ENCODE measurements around the gene ICAM5. TPM values are rescaled to one million over a fixed set of nuclear protein-coding genes. Genes with fewer than 3 reads are reported as not detected.

Gene ICAM5
- total RNA-seq, 1 experiment from 2014 or later, result 8.0 TPM

DNA sequence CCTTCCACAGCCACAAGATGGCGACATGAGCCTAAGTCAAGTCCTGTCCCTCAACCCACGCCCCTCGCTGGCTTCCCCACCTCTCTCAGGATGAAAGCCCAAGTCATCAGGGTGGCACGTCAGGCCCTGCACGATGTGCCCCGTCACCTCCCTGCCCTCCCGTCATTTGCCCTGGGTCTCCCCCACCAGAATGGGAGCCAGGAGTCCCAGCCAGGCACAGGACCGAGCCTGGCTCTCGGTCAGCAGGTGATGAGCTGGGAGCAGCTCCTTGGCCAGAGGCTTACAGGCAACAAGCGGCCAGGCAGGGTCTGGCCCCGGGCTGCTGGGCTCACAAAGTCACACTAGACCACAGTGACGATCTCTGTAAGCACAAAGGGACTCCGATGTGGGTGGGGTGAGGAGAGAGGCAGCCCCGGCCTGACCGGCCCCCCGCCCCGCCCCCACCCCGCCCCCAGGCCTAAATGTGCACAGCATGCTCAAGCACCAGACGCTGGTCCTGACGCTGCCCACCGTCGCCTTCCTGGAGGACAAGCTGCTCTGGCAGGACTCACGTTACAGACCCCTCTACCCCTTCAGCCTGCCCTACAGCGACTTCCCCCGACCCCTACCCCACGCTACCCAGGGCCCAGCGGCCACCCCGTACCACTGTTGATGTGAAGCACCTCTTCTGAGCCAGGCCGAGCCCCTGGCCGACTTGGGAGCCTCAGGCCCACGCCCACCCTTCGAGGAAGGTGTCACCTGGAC, 30.4 kb upstream of the ICAM5 start:
- ChIA-PET POLR2A (interaction anchor here (0.6 to 1.3 kb wide), 6 partner anchors 10 to 151 kb away, joined by 3 to 12 read pairs (median 5); partner anchors contain the start of gene ICAM1), CTCF (interaction anchor here (0.5 to 6.1 kb wide), 70 partner anchors 9 to 523 kb away, joined by 3 to 149 read pairs (median 5); partner anchors contain the start of genes CDC37, FDX2, ICAM1 and ICAM4)
- ATAC-seq, result peak; percentile 91
- Mint-ChIP-seq H3K27ac (no peak overlapping the region), H3K4me3 (no peak overlapping the region), H3K9me3 (no peaks in the 10 kb centered on the region), H3K4me1 (no peaks in the 10 kb centered on the region), H3K36me3 (peaks cover 30% of the 10 kb centered on the region), H3K27me3 (ENCODE audit: low read depth) (peaks cover 3% of the 10 kb centered on the region; the same call in 1 of the 2 replicates)
- TF ChIP-seq, protein P1, sequence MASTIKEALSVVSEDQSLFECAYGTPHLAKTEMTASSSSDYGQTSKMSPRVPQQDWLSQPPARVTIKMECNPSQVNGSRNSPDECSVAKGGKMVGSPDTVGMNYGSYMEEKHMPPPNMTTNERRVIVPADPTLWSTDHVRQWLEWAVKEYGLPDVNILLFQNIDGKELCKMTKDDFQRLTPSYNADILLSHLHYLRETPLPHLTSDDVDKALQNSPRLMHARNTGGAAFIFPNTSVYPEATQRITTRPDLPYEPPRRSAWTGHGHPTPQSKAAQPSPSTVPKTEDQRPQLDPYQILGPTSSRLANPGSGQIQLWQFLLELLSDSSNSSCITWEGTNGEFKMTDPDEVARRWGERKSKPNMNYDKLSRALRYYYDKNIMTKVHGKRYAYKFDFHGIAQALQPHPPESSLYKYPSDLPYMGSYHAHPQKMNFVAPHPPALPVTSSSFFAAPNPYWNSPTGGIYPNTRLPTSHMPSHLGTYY (CRISPR knock-in tag; IDR thresholded peaks at IDR 0.05), result no peak
- TF ChIP-seq CTCF (IDR thresholded peaks at IDR 0.05) (peak; percentile 52), ATF1 (CRISPR knock-in tag; IDR thresholded peaks at IDR 0.05) (no peak)
- TF ChIP-seq, protein P2, sequence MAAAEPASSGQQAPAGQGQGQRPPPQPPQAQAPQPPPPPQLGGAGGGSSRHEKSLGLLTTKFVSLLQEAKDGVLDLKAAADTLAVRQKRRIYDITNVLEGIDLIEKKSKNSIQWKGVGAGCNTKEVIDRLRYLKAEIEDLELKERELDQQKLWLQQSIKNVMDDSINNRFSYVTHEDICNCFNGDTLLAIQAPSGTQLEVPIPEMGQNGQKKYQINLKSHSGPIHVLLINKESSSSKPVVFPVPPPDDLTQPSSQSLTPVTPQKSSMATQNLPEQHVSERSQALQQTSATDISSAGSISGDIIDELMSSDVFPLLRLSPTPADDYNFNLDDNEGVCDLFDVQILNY (CRISPR knock-in tag; IDR thresholded peaks at IDR 0.05), result no peak
- DNase-seq (ENCODE audit: low spot score), result peak; percentile 96

DNA sequence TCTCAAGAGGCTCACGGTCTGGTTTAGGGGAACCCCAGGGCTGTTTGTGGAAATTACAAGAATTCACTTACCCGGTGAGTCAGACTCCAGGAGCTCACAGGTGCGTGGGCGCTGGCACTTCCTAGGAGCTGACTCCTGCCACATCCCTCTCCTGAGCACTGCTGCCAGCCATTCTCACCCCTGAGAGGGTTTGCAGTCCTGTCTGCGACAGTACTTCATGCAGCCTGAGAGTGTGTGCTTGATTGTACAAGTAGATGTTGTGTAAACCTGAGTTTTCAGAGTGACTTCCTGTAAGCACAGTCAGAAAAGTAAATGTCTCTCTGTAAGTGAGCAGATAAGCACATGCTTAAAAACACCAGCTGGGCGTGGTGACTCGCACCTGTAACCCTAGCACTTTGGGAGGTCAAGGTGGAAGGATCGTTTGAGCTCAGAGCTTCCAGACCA, 29.6 kb upstream of the ICAM5 start:
- no peak for DNase-seq (ENCODE audit: low spot score)
- CTCF ChIA-PET, result interaction anchor here (0.6 to 6.1 kb wide), 22 partner anchors 8 to 523 kb away, joined by 3 to 149 read pairs (median 12); partner anchors contain the start of genes FDX2, ICAM1, ICAM4 and ICAM5
- POLR2A ChIA-PET, result interaction anchor here (1.1 kb wide), 1 partner anchor 130 kb away, joined by 5 read pairs; no protein-coding TSS in a partner anchor
- no peak for ATAC-seq
- no peak overlapping the region for H3K27ac Mint-ChIP-seq
- no peaks in the 10 kb centered on the region for H3K9me3 Mint-ChIP-seq
- H3K4me3 Mint-ChIP-seq, result no peak overlapping the region
- H3K4me1 Mint-ChIP-seq, result no peaks in the 10 kb centered on the region
- H3K27me3 Mint-ChIP-seq (ENCODE audit: low read depth), result peaks cover 3% of the 10 kb centered on the region; the same call in 1 of the 2 replicates
- H3K36me3 Mint-ChIP-seq, result peaks cover 22% of the 10 kb centered on the region
- no peak for TF ChIP-seq NFYB (CRISPR knock-in tag; conservative IDR thresholded peaks at IDR 0.05; ENCODE audit: low read depth)

GRCh38 chr19:10262771-10263170, 27.0 kb upstream of the ICAM5 start:
- TF ChIP-seq CBFB (CRISPR knock-in tag; IDR thresholded peaks at IDR 0.05; ENCODE audit: low read depth) (no peak), OVOL2 (CRISPR knock-in tag; IDR thresholded peaks at IDR 0.05; ENCODE audit: borderline replicate concordance) (no peak), TCF7 (CRISPR knock-in tag; IDR thresholded peaks at IDR 0.05; ENCODE audit: low read depth) (no peak), ZNF138 (CRISPR knock-in tag; conservative IDR thresholded peaks at IDR 0.05) (no peak), MAX (CRISPR knock-in tag; IDR thresholded peaks at IDR 0.05) (no peak), NR3C1 (CRISPR knock-in tag; conservative IDR thresholded peaks at IDR 0.05; ENCODE audit: low read depth) (no peak)
- TF ChIP-seq, protein P3, sequence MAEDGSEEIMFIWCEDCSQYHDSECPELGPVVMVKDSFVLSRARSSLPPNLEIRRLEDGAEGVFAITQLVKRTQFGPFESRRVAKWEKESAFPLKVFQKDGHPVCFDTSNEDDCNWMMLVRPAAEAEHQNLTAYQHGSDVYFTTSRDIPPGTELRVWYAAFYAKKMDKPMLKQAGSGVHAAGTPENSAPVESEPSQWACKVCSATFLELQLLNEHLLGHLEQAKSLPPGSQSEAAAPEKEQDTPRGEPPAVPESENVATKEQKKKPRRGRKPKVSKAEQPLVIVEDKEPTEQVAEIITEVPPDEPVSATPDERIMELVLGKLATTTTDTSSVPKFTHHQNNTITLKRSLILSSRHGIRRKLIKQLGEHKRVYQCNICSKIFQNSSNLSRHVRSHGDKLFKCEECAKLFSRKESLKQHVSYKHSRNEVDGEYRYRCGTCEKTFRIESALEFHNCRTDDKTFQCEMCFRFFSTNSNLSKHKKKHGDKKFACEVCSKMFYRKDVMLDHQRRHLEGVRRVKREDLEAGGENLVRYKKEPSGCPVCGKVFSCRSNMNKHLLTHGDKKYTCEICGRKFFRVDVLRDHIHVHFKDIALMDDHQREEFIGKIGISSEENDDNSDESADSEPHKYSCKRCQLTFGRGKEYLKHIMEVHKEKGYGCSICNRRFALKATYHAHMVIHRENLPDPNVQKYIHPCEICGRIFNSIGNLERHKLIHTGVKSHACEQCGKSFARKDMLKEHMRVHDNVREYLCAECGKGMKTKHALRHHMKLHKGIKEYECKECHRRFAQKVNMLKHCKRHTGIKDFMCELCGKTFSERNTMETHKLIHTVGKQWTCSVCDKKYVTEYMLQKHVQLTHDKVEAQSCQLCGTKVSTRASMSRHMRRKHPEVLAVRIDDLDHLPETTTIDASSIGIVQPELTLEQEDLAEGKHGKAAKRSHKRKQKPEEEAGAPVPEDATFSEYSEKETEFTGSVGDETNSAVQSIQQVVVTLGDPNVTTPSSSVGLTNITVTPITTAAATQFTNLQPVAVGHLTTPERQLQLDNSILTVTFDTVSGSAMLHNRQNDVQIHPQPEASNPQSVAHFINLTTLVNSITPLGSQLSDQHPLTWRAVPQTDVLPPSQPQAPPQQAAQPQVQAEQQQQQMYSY (CRISPR knock-in tag; IDR thresholded peaks at IDR 0.05), result no peak
- TF ChIP-seq, protein P4, sequence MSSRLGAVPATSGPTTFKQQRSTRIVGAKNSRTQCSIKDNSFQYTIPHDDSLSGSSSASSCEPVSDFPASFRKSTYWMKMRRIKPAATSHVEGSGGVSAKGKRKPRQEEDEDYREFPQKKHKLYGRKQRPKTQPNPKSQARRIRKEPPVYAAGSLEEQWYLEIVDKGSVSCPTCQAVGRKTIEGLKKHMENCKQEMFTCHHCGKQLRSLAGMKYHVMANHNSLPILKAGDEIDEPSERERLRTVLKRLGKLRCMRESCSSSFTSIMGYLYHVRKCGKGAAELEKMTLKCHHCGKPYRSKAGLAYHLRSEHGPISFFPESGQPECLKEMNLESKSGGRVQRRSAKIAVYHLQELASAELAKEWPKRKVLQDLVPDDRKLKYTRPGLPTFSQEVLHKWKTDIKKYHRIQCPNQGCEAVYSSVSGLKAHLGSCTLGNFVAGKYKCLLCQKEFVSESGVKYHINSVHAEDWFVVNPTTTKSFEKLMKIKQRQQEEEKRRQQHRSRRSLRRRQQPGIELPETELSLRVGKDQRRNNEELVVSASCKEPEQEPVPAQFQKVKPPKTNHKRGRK (CRISPR knock-in tag; IDR thresholded peaks at IDR 0.05; ENCODE audit: borderline replicate concordance), result no peak
- TF ChIP-seq, protein P5, sequence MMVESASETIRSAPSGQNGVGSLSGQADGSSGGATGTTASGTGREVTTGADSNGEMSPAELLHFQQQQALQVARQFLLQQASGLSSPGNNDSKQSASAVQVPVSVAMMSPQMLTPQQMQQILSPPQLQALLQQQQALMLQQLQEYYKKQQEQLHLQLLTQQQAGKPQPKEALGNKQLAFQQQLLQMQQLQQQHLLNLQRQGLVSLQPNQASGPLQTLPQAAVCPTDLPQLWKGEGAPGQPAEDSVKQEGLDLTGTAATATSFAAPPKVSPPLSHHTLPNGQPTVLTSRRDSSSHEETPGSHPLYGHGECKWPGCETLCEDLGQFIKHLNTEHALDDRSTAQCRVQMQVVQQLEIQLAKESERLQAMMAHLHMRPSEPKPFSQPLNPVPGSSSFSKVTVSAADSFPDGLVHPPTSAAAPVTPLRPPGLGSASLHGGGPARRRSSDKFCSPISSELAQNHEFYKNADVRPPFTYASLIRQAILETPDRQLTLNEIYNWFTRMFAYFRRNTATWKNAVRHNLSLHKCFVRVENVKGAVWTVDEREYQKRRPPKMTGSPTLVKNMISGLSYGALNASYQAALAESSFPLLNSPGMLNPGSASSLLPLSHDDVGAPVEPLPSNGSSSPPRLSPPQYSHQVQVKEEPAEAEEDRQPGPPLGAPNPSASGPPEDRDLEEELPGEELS (CRISPR knock-in tag; IDR thresholded peaks at IDR 0.05), result no peak
- ATAC-seq, result no peak
- Mint-ChIP-seq H3K4me1 (no peaks in the 10 kb centered on the region), H3K27ac (no peak overlapping the region), H3K36me3 (peaks cover 6% of the 10 kb centered on the region; the same call in 1 of the 2 replicates), H3K4me3 (no peak overlapping the region), H3K27me3 (ENCODE audit: low read depth) (peaks cover 3% of the 10 kb centered on the region; the same call in 1 of the 2 replicates), H3K9me3 (no peaks in the 10 kb centered on the region)
- CTCF ChIA-PET, result interaction anchor here (0.6 to 2.6 kb wide), 4 partner anchors 117 to 128 kb away, joined by 3 to 7 read pairs (median 4); partner anchors contain the start of gene TYK2
- POLR2A ChIA-PET, result no interaction called here
- DNase-seq (ENCODE audit: low spot score), result no peak

Data from WTC11 (cell line).